Breast epithelium (tissue), 4 donors: ENCODE data around the gene CSAD. TPM values are rescaled to one million over a fixed set of nuclear protein-coding genes. Genes with fewer than 3 reads are reported as not detected.

Source experiments
- DNase-seq, 2 donors: peaks; one replicate each; pipeline ENCODE4 v3.0.0-alpha.2; 2019; ENCODE audit warnings: low spot score in 2 of 2
- H3K27ac ChIP-seq, 2 donors: fragments of 200-600 bp; sonication (generic) in 1 of 2; one replicate each; pipeline ENCODE4 v1.5.1; 2016 to 2019; ENCODE audit warnings: mild to moderate bottlenecking in 1 of 2
- H3K27me3 ChIP-seq, 2 donors: fragments of 200-600 bp; sonication (generic) in 1 of 2; one replicate each; pipeline versions ENCODE4 v1.5.1 to v1.6.0; 2017 to 2019; ENCODE audit warnings: control low read depth in 1 of 2, mild to moderate bottlenecking in 1 of 2
- H3K36me3 ChIP-seq: fragments of 200-600 bp; one replicate; pipeline ENCODE4 v1.5.1; 2019
- H3K4me1 ChIP-seq, 2 donors: fragments of 200-600 bp; sonication (generic); one replicate each; pipeline ENCODE4 v1.5.1; 2016 to 2019; ENCODE audit warnings: control low read depth in 1 of 2
- H3K4me3 ChIP-seq, 3 donors: fragments of 200-600 bp; sonication (generic); 1 replicate in 2 of 3; 2 replicates in 1 of 3; pipeline ENCODE4 v1.5.1; 2016 to 2019; ENCODE audit warnings: mild to moderate bottlenecking in 3 of 3, moderate library complexity in 2 of 3
- H3K9me3 ChIP-seq, 2 donors: fragments of 200-600 bp; sonication (generic) in 1 of 2; one replicate each; pipeline ENCODE4 v1.5.1; 2016 to 2019; ENCODE audit warnings: control low read depth in 1 of 2
- POLR2A ChIP-seq: fragments of 450-650 bp; IDR thresholded peaks from one replicate; pipeline ENCODE4 v1.6.1; 2016; ENCODE audit warnings: antibody characterized with exemption, mild to moderate bottlenecking, moderate library complexity
- POLR2AphosphoS5 ChIP-seq, 3 donors: sonication (generic); formaldehyde crosslinking; IDR thresholded peaks; one replicate each; pipeline ENCODE4 v1.6.1; 2017; ENCODE audit warnings: antibody characterized with exemption in 3 of 3
- intact Hi-C: fragments of 100-400 bp; cut with DNase I; formaldehyde crosslinking; loops from one replicate; pipeline ENCODE4 v1.15.1; 2023; ENCODE audit warnings: low total_unique reads
- total RNA-seq, 3 donors: library from RNA; depleted of rRNA; stranded (reverse); fragments of >200 nt; gene quantifications; one replicate each; pipeline ENCODE4 v1.1.0, GENCODE V29; 2016
- TF ChIP-seq, protein P1 (sequence below), 3 donors: fragments of 450-650 bp; IDR thresholded peaks; one replicate each; pipeline ENCODE4 v1.5.1; 2016 to 2017; ENCODE audit warnings: antibody characterized with exemption in 3 of 3, mild to moderate bottlenecking in 3 of 3, moderate library complexity in 3 of 3

CSAD gene
- total RNA-seq, 3 donors from 2014 or later: 60.2 to 74.1 (median 68.8) TPM

DNA sequence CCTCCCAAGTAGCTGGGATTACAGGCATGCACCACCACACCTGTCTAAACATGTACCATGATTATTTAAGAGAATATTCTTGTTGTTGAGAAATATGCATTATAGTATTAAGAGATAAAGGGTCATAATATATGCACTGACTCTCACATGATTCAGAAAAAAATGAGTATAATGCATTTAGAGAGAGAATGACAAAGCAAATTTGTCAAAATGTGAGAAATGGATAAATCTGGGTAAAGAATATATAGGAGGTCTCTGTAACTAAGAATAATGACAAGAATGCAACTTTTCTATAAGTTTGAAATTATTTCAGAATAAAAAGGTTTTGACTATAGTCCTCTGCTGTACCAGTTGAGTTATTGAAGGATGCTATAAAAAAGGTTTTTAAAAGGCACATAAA lies 28.3 kb downstream of the CSAD start:
- TF ChIP-seq POLR2A (no peak), POLR2AphosphoS5 (IDR thresholded peaks at IDR 0.05) (no peak)
- TF ChIP-seq, protein P1, sequence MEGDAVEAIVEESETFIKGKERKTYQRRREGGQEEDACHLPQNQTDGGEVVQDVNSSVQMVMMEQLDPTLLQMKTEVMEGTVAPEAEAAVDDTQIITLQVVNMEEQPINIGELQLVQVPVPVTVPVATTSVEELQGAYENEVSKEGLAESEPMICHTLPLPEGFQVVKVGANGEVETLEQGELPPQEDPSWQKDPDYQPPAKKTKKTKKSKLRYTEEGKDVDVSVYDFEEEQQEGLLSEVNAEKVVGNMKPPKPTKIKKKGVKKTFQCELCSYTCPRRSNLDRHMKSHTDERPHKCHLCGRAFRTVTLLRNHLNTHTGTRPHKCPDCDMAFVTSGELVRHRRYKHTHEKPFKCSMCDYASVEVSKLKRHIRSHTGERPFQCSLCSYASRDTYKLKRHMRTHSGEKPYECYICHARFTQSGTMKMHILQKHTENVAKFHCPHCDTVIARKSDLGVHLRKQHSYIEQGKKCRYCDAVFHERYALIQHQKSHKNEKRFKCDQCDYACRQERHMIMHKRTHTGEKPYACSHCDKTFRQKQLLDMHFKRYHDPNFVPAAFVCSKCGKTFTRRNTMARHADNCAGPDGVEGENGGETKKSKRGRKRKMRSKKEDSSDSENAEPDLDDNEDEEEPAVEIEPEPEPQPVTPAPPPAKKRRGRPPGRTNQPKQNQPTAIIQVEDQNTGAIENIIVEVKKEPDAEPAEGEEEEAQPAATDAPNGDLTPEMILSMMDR (IDR thresholded peaks at IDR 0.05): no peak
- H3K27ac ChIP-seq: no peak overlapping the region
- DNase-seq: no peak
- intact Hi-C loops: no loop called here
- H3K36me3 ChIP-seq: no peaks in the 10 kb centered on the region
- H3K9me3 ChIP-seq: no peaks in the 10 kb centered on the region
- H3K4me1 ChIP-seq: no peaks in the 10 kb centered on the region
- no peak overlapping the region for H3K4me3 ChIP-seq
- H3K27me3 ChIP-seq: no peaks in the 10 kb centered on the region

DNA sequence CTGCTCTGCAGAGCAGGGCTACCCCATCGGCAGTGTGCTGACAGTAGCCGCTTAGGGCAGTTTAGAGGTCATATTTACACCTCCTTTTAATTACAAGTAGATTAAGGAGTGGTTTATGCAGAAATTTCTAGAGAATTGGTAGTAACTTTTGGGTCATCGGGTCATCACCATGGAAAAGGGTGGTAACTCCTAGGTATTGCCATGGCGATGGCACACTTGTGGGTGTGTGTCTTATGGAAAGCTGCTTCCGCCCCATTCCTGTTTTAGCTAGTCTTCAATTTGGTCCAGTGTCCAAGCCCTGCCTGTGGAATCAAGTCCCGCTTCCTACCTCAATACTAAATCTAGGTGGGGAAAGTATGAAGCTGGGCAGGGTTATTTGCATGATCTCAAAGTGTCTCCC lies 29.7 kb downstream of the CSAD start:
- H3K4me1 ChIP-seq: no peaks in the 10 kb centered on the region
- TF ChIP-seq, protein P1 (IDR thresholded peaks at IDR 0.05): no peak
- TF ChIP-seq POLR2AphosphoS5 (IDR thresholded peaks at IDR 0.05) (no peak), POLR2A (no peak)
- no peak for DNase-seq
- no peak overlapping the region for H3K4me3 ChIP-seq
- no peaks in the 10 kb centered on the region for H3K27me3 ChIP-seq
- H3K9me3 ChIP-seq: no peaks in the 10 kb centered on the region
- no peak overlapping the region for H3K27ac ChIP-seq
- intact Hi-C loops: no loop called here
- H3K36me3 ChIP-seq: no peaks in the 10 kb centered on the region

DNA sequence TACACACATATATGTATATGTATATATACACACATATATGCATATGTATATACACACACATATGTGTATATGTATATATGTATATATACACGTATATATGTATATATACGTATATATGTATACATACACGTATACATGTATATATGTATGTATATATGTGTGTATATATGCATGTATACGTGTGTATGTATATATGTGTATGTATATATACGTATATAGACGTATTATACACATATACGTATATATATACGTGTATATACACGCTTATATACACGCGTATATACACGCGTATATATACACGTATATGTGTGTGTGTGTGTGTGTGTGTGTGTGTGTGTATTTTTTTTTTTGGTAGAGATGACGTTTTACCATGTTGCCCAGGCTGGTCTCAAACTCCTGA lies 33.1 kb downstream of the CSAD start:
- no peak for DNase-seq
- H3K4me3 ChIP-seq: no peak overlapping the region
- TF ChIP-seq, protein P1 (IDR thresholded peaks at IDR 0.05): no peak
- no peak for TF ChIP-seq POLR2AphosphoS5 (IDR thresholded peaks at IDR 0.05)
- TF ChIP-seq POLR2A: no peak
- no peak overlapping the region for H3K27ac ChIP-seq
- H3K4me1 ChIP-seq: no peaks in the 10 kb centered on the region
- H3K9me3 ChIP-seq: no peaks in the 10 kb centered on the region
- intact Hi-C loops: loop anchor here (10.0 kb wide), 1 partner anchor 643 kb away; no protein-coding TSS in a partner anchor
- H3K27me3 ChIP-seq: no peaks in the 10 kb centered on the region
- H3K36me3 ChIP-seq: no peaks in the 10 kb centered on the region

DNA sequence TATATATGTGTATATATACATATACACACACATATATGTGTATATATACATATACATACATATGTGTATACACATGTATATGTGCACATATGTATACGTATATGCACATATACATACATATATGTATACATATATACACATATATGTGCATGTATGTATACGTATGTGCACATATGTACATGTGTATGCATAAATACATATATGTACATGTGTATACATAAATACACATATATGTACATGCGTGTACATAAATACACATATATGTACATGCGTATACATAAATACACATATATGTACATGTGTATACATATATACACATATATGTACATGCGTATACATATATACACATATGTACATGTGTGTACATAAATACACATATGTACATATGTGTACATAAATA lies 33.5 kb downstream of the CSAD start:
- Histone ChIP-seq H3K9me3 (no peaks in the 10 kb centered on the region), H3K27ac (no peak overlapping the region), H3K4me1 (no peaks in the 10 kb centered on the region), H3K4me3 (no peak overlapping the region), H3K27me3 (no peaks in the 10 kb centered on the region), H3K36me3 (no peaks in the 10 kb centered on the region)
- intact Hi-C loops: loop anchor here (10.0 kb wide), 1 partner anchor 642 kb away; no protein-coding TSS in a partner anchor
- DNase-seq: no peak
- TF ChIP-seq, protein P1 (IDR thresholded peaks at IDR 0.05): no peak
- TF ChIP-seq POLR2AphosphoS5 (IDR thresholded peaks at IDR 0.05) (no peak), POLR2A (no peak)

DNA sequence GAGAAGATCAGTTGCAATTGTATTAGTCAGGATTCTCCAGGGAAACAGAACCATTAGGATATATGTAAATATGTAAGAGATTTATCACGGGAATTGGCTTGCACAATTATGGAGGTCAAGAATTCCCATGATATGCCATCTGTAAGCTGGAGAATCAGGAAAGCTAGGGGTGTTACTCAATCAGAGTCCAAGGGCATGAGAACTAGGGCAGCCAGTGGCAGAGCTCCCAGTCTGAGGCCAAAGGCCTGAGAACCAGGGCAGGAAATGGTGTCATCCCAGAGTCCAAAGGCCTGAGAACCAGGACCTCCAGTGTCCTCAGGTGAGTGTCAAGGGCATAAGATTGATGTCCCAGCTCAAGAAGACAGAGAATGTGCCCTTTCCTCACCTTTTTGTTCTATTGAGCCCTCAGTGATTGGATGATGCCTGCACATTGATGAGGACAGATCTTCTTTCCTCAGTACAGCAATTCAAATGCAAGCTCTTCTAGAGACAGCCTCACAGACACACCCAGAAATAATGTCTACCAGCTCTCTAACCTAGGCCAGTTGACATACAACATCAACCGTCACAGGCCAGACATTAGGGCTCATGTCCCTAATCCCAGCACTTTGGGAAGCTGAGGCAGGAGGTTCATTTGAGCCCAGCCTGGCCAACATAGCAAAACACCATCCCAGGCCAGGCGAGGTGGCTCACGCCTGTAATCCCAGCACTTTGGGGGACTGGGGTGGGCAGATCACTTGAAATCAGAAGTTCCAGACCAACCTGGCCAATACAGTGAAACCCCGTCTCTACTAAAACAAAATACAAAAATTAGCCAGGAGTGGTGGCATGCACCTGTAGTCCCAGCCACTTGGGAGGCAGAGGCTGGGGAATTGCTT lies 35.1 kb downstream of the CSAD start:
- H3K9me3 ChIP-seq: no peaks in the 10 kb centered on the region
- no peak overlapping the region for H3K4me3 ChIP-seq
- intact Hi-C loops: loop anchor here (10.0 kb wide), 1 partner anchor 641 kb away; no protein-coding TSS in a partner anchor
- H3K36me3 ChIP-seq: no peaks in the 10 kb centered on the region
- TF ChIP-seq POLR2AphosphoS5 (IDR thresholded peaks at IDR 0.05): no peak
- TF ChIP-seq, protein P1 (IDR thresholded peaks at IDR 0.05): no peak
- TF ChIP-seq POLR2A: no peak
- no peak for DNase-seq
- H3K27ac ChIP-seq: no peak overlapping the region
- H3K4me1 ChIP-seq: no peaks in the 10 kb centered on the region
- H3K27me3 ChIP-seq: no peaks in the 10 kb centered on the region
